A673 (cell line): Measurements from ENCODE around the gene CBLN3.

Experiments
- CTCF ChIP-seq: fragments of 300-800, 200-600 bp; sonication (generic); conservative IDR thresholded peaks from 2 replicates; pipeline ENCODE4 v1.5.1; 2017; ENCODE audit warnings: low read depth, mild to moderate bottlenecking, antibody characterized with exemption, low read length, moderate library complexity, mixed read lengths
- EZH2 ChIP-seq: fragments of 200-600 bp; sonication (generic); IDR thresholded peaks from 2 replicates; pipeline ENCODE4 v1.6.1; 2017; ENCODE audit warnings: borderline replicate concordance, low read depth, mild to moderate bottlenecking, mixed read lengths, antibody characterized with exemption, low read length; ENCODE audit not compliant: poor library complexity, severe bottlenecking

- TF ChIP-seq CTCF (no peak), EZH2 (no peak)
These were observed 36.3 kb upstream of the CBLN3 start for GRCh38 chr14:24465805-24466204.
